ENCODE measurements around the gene TSPYL6.

DNA sequence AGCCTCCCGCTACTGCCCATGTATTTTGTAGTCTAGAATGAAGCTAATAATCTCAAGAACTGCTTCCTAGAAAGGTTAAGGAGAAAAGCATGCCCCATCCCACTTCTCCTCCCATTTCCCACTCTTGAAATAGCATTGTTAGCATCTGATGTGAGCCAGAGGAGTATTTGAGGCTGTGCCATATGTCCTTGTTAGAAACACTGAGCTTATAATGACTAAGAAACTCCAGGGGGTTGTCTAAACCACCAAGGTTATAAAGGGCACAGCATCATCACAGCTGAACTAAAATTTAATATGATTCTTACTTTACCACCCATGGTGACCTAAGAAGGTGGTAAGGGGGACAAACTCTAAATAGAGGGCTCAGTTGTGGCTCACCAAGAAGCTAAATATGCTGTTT is 16.6 kb downstream of the TSPYL6 start:
- TF ChIP-seq CHD4 (IDR thresholded peaks at IDR 0.05; ENCODE audit: borderline replicate concordance) (no peak), POLR2A (IDR thresholded peaks at IDR 0.05; ENCODE audit: low read length) (no peak), CTCF (IDR thresholded peaks at IDR 0.05) (no peak), EP300 (IDR thresholded peaks at IDR 0.05) (no peak), HMGXB4 (CRISPR knock-in tag; IDR thresholded peaks at IDR 0.05; ENCODE audit: borderline replicate concordance) (no peak), RAD21 (conservative IDR thresholded peaks at IDR 0.05 in 1 of 2, IDR thresholded peaks at IDR 0.05 in 1 of 2) (no peak), HEYL (CRISPR knock-in tag; IDR thresholded peaks at IDR 0.05) (no peak)
- TF ChIP-seq, protein P1, sequence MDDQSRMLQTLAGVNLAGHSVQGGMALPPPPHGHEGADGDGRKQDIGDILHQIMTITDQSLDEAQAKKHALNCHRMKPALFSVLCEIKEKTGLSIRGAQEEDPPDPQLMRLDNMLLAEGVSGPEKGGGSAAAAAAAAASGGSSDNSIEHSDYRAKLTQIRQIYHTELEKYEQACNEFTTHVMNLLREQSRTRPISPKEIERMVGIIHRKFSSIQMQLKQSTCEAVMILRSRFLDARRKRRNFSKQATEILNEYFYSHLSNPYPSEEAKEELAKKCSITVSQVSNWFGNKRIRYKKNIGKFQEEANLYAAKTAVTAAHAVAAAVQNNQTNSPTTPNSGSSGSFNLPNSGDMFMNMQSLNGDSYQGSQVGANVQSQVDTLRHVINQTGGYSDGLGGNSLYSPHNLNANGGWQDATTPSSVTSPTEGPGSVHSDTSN (IDR thresholded peaks at IDR 0.05) = no peak
- TF ChIP-seq, protein P2, sequence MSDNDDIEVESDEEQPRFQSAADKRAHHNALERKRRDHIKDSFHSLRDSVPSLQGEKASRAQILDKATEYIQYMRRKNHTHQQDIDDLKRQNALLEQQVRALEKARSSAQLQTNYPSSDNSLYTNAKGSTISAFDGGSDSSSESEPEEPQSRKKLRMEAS (IDR thresholded peaks at IDR 0.05) = no peak

All from A549 (cell line).